ENCODE data around the gene GPI.

The GPI gene

DNA sequence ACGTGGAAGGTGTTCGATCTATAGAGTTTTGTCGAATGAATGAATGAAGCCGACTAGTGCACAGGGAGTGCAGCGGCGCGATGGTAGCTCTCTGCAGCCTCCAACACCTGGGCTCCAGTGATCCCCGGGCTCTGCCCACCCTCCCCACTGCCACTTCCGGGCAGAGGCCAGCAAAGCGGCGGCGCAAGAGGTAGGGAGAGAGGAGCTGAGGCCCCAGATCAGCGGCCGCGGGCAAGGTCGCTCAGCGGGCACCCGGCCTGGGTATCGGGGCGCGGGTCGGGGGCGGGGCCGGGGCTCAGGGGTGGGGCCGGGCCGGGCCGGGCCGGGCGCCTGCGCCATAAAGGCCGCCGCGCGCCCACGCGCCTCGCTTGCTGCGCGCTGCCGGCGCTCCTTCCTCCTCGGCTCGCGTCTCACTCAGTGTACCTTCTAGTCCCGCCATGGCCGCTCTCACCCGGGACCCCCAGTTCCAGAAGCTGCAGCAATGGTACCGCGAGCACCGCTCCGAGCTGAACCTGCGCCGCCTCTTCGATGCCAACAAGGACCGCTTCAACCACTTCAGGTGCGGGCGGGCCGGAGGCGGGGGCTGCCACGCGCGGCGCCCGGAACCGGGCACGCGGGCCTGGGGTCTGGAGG, at the start of gene GPI:
GPI (plus strand) TSS at position 367 of the 633 bp plus-strand sequence; CDS start at position 438, 71 bp downstream.
- TF ChIP-seq, protein P1, sequence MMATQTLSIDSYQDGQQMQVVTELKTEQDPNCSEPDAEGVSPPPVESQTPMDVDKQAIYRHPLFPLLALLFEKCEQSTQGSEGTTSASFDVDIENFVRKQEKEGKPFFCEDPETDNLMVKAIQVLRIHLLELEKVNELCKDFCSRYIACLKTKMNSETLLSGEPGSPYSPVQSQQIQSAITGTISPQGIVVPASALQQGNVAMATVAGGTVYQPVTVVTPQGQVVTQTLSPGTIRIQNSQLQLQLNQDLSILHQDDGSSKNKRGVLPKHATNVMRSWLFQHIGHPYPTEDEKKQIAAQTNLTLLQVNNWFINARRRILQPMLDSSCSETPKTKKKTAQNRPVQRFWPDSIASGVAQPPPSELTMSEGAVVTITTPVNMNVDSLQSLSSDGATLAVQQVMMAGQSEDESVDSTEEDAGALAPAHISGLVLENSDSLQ (IDR thresholded peaks at IDR 0.05) = no peak
- TF ChIP-seq HDGF (IDR thresholded peaks at IDR 0.05; ENCODE audit: borderline replicate concordance) (no peak), ARNT (IDR thresholded peaks at IDR 0.05) (no peak), ELF4 (IDR thresholded peaks at IDR 0.05) (no peak), TARDBP (IDR thresholded peaks at IDR 0.05) (no peak), CTBP1 (IDR thresholded peaks at IDR 0.05; ENCODE audit: borderline replicate concordance) (no peak), L3MBTL2 (conservative IDR thresholded peaks at IDR 0.05) (no peak), FOXM1 (IDR thresholded peaks at IDR 0.05; ENCODE audit: borderline replicate concordance) (no peak), LEF1 (IDR thresholded peaks at IDR 0.05; ENCODE audit: borderline replicate concordance) (no peak), FOXA1 (IDR thresholded peaks at IDR 0.05) (no peak), FOXK2 (IDR thresholded peaks at IDR 0.05) (no peak), SUZ12 (IDR thresholded peaks at IDR 0.05) (no peak), BHLHE40 (IDR thresholded peaks at IDR 0.05; ENCODE audit: borderline replicate concordance) (no peak), ZNF384 (IDR thresholded peaks at IDR 0.05) (no peak), SP1 (IDR thresholded peaks at IDR 0.05) (no peak), NFRKB (IDR thresholded peaks at IDR 0.05) (no peak)
- DNase-seq (ENCODE audit: extremely low spot score) = peak; percentile 51
- CTCF ChIA-PET = no interaction called here
- POLR2A ChIA-PET = interaction anchor here (1.0 to 1.5 kb wide), 4 partner anchors 9 to 185 kb away, joined by 3 to 5 read pairs (median 4); partner anchors contain the start of gene PDCD2L

DNA sequence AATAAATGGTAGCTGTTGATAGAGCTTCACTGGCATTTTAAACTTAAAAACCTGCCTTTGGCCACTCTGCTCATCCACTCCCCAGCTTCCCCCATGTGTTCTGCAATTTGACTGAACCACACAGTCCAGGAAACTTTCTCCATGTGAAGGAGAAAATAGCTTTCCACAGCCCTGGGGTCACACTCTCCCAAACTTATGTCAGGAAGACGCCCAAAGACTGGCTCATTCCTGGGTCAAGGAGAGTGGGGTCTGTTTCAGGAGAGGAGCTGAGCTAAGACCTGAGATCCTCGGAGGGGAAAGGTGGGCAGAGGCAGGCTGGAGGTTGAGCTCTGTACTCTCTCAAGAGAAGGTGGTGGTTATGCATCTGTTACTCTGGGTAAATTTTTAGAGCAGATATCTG, 48.7 kb upstream of the GPI start:
- no peak for TF ChIP-seq BHLHE40 (IDR thresholded peaks at IDR 0.05; ENCODE audit: borderline replicate concordance)
- TF ChIP-seq NFRKB (IDR thresholded peaks at IDR 0.05) = no peak
- TF ChIP-seq, protein P1 (IDR thresholded peaks at IDR 0.05) = no peak
- TF ChIP-seq ELF4 (IDR thresholded peaks at IDR 0.05) = no peak
- TF ChIP-seq TARDBP (IDR thresholded peaks at IDR 0.05) = no peak
- no peak for TF ChIP-seq SUZ12 (IDR thresholded peaks at IDR 0.05)
- TF ChIP-seq FOXA1 (IDR thresholded peaks at IDR 0.05) = no peak
- ChIA-PET POLR2A (no interaction called here), CTCF (interaction anchor here (1.1 kb wide), 1 partner anchor 10 kb away, joined by 3 read pairs; no protein-coding TSS in a partner anchor)
- DNase-seq (ENCODE audit: extremely low spot score) = no peak

DNA sequence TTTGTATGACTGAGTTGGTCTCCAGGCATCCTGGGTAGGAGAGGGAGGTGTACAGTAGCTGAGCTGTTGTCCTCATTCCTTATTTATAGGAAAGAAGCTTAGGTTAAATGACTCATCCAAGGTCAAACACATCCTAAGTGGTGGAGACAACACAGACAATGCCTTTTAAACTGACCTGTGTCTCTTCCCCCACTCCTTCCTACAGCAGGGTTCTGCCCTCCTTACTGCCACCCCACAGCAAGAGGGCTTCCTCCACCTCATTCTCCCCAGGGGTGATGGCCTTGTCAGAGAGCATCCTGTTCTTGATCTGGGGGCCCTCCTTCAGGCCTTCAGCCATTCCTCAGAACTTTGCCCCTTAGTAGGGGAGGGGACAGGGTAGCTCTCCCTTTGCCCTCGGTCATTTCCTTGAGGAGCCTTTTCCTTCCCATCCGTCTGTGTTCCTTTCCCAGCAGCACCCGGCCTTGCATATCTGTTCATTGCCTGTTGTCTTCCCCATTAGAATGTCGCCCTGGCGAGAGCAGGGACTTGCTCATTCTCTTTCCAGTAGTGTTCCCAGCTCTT, 48.2 kb upstream of the GPI start:
- TF ChIP-seq NFRKB (IDR thresholded peaks at IDR 0.05) (no peak), HDGF (IDR thresholded peaks at IDR 0.05; ENCODE audit: borderline replicate concordance) (no peak), ZNF384 (IDR thresholded peaks at IDR 0.05) (no peak)
- no peak for DNase-seq (ENCODE audit: extremely low spot score)
- ChIA-PET CTCF (interaction anchor here (1.1 kb wide), 1 partner anchor 9 kb away, joined by 3 read pairs; no protein-coding TSS in a partner anchor), POLR2A (no interaction called here)

DNA sequence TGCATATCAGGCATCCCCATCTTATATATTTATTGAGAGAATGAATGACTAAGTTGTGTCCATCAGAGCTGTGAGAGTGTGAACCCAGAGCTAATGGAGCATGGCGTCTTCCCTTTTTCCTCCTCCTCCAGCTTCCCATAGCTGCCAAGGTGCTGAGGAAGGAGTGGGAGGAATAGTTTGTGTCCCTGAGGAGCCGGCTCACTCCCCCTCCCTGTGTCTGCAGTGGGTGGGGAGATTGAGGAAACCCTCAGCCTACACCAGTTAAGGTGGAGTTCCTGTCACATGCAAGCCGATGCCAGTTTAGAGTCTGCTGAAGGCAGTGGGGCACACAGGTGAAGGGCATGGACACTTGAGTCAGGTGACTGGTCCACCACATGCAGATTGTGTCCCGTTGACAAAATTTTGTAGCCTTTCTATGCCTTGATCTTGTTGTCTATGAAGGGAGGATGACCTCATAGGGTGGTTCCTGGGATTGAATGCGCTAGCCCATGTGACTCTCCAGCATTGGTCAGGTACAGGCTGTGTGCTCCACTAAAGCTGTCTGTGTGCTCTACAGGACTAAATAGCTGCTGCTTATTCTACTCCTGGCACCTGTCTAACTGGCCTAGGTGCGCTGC, 47.6 kb upstream of the GPI start:
- TF ChIP-seq LEF1 (IDR thresholded peaks at IDR 0.05; ENCODE audit: borderline replicate concordance) (no peak), FOXK2 (IDR thresholded peaks at IDR 0.05) (no peak), ELF4 (IDR thresholded peaks at IDR 0.05) (no peak), NFRKB (IDR thresholded peaks at IDR 0.05) (no peak), ARNT (IDR thresholded peaks at IDR 0.05) (no peak), L3MBTL2 (conservative IDR thresholded peaks at IDR 0.05) (no peak), HDGF (IDR thresholded peaks at IDR 0.05; ENCODE audit: borderline replicate concordance) (no peak), TARDBP (IDR thresholded peaks at IDR 0.05) (no peak), BHLHE40 (IDR thresholded peaks at IDR 0.05; ENCODE audit: borderline replicate concordance) (no peak)
- POLR2A ChIA-PET = no interaction called here
- peak; percentile 26 for DNase-seq (ENCODE audit: extremely low spot score)
- CTCF ChIA-PET = interaction anchor here (1.1 kb wide), 1 partner anchor 9 kb away, joined by 3 read pairs; no protein-coding TSS in a partner anchor

DNA sequence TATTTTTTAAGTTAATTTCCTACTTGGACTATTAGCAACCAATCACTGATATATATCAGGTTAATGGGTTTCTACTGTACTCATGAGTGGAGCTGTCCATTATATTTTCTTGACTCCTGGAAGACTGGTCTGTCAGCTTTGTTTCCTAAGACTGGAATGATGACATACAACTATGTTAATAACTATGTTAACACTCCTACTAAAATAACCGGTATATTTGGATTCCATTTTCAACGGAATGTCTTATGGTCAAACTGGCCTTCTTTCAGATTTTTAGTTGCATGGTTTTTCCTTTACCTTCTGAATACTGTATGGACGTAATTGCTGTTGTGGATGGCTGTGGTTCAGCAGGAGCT, 45.8 kb upstream of the GPI start:
- ChIA-PET POLR2A (no interaction called here), CTCF (no interaction called here)

More for the DNA sequence above, 45.8 kb upstream of the GPI start:
- DNase-seq (ENCODE audit: extremely low spot score) = no peak
- TF ChIP-seq FOXA1 (IDR thresholded peaks at IDR 0.05) = no peak
- no peak for TF ChIP-seq BHLHE40 (IDR thresholded peaks at IDR 0.05; ENCODE audit: borderline replicate concordance)
- TF ChIP-seq, protein P1 (IDR thresholded peaks at IDR 0.05) = no peak
- no peak for TF ChIP-seq ARNT (IDR thresholded peaks at IDR 0.05)
- TF ChIP-seq SUZ12 (IDR thresholded peaks at IDR 0.05) = no peak
- TF ChIP-seq LEF1 (IDR thresholded peaks at IDR 0.05; ENCODE audit: borderline replicate concordance) = no peak
- no peak for TF ChIP-seq SP1 (IDR thresholded peaks at IDR 0.05)
- TF ChIP-seq ELF4 (IDR thresholded peaks at IDR 0.05) = no peak
- no peak for TF ChIP-seq FOXM1 (IDR thresholded peaks at IDR 0.05; ENCODE audit: borderline replicate concordance)
- no peak for TF ChIP-seq HDGF (IDR thresholded peaks at IDR 0.05; ENCODE audit: borderline replicate concordance)
- TF ChIP-seq NFRKB (IDR thresholded peaks at IDR 0.05) = no peak
- TF ChIP-seq CTBP1 (IDR thresholded peaks at IDR 0.05; ENCODE audit: borderline replicate concordance) = no peak
- TF ChIP-seq FOXK2 (IDR thresholded peaks at IDR 0.05) = no peak
- TF ChIP-seq TARDBP (IDR thresholded peaks at IDR 0.05) = no peak
- no peak for TF ChIP-seq L3MBTL2 (conservative IDR thresholded peaks at IDR 0.05)
